H1 (cell line): ENCODE measurements around the gene KCNJ18.
"Not testable (repeated sequence)": the region's sequence is repeated elsewhere in the genome, so short reads cannot be mapped to it uniquely, and the experiment has no call there.

ENCODE experiments used
- EGR1 ChIP-seq: IDR thresholded peaks from 2 replicates; pipeline ENCODE4 v1.6.1; 2011; ENCODE audit warnings: low read depth, low read length, borderline replicate concordance
- EZH2 ChIP-seq: fragments of 200-600 bp; sonication (generic); IDR thresholded peaks from 2 replicates; pipeline ENCODE4 v1.7.1; 2012; ENCODE audit warnings: low read depth, mild to moderate bottlenecking, moderate library complexity, low read length, inconsistent platforms; ENCODE audit not compliant: severe bottlenecking
- JUN ChIP-seq: IDR thresholded peaks from 2 replicates; pipeline ENCODE4 v1.6.1; 2011; ENCODE audit warnings: low read depth, mild to moderate bottlenecking, improper control_type of control experiment, low read length
- MAFK ChIP-seq: IDR thresholded peaks from 2 replicates; pipeline ENCODE4 v1.6.1; 2012; ENCODE audit warnings: low read depth, mild to moderate bottlenecking, improper control_type of control experiment, low read length
- POLR2A ChIP-seq, 2 experiments: IDR thresholded peaks; 1 replicate in 1 of 2; 2 replicates in 1 of 2; pipeline ENCODE4 v1.6.1; 2011; ENCODE audit warnings: low read depth in 2 of 2, low read length in 2 of 2, mild to moderate bottlenecking in 2 of 2; ENCODE audit errors: control extremely low read depth in 1 of 2
- POLR2AphosphoS5 ChIP-seq: IDR thresholded peaks from 2 replicates; pipeline ENCODE4 v1.6.1; 2011; ENCODE audit warnings: low read depth, low read length
- RAD21 ChIP-seq, 2 experiments: IDR thresholded peaks in 1 of 2; conservative IDR thresholded peaks in 1 of 2; 2 replicates each; pipeline ENCODE4 v1.6.1; 2011; ENCODE audit warnings: low read depth in 2 of 2, low read length in 2 of 2, improper control_type of control experiment in 1 of 2, inconsistent platforms in 1 of 2, mild to moderate bottlenecking in 1 of 2, moderate library complexity in 1 of 2
- YY1 ChIP-seq: IDR thresholded peaks from 2 replicates; pipeline ENCODE4 v1.6.1; 2011; ENCODE audit warnings: low read depth, mild to moderate bottlenecking, low read length
- TF ChIP-seq, protein P1 (sequence below), 3 experiments: IDR thresholded peaks; 1 replicate in 2 of 3; 2 replicates in 1 of 3; pipeline versions ENCODE4 v1.5.1 to v1.6.1; 2011; ENCODE audit warnings: low read length in 3 of 3, mild to moderate bottlenecking in 3 of 3, inconsistent platforms in 2 of 3, low read depth in 1 of 3, moderate library complexity in 1 of 3; ENCODE audit not compliant: insufficient read depth in 1 of 3; ENCODE audit errors: control extremely low read depth in 1 of 3
- TF ChIP-seq, protein P2 (sequence below): IDR thresholded peaks from 2 replicates; pipeline ENCODE4 v1.6.1; 2012; ENCODE audit warnings: low read length, inconsistent platforms

DNA sequence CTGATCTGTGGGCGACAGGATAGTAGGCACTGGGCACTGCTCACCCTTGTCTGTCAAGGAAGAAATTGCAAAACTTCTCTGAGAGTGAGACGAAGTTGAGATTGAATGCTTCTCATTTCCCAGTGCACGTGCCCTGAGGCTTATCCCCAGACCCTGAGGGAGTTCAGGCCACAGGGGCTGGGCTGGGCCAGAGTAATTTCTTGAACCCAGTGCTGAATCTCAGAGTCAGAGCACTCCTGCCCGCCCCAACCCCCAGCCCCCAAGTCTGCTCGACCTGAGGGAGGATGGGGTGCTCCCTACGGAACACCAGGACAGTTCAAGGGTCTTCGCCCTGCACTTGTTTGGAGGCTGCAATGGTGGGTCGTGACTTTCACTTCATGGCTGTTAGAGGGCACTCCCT is 17.7 kb downstream of the KCNJ18 start:
- not testable (repeated sequence) for TF ChIP-seq YY1; RAD21 (IDR thresholded peaks at IDR 0.05 in 1 of 2, conservative IDR thresholded peaks at IDR 0.05 in 1 of 2; ENCODE audit: low read depth in 2 of 2, low read length in 2 of 2); POLR2A (IDR thresholded peaks at IDR 0.05; ENCODE audit: control extremely low read depth in 1 of 2, low read depth in 2 of 2, low read length in 2 of 2); POLR2AphosphoS5; JUN; EZH2; MAFK; EGR1
- TF ChIP-seq, protein P1, sequence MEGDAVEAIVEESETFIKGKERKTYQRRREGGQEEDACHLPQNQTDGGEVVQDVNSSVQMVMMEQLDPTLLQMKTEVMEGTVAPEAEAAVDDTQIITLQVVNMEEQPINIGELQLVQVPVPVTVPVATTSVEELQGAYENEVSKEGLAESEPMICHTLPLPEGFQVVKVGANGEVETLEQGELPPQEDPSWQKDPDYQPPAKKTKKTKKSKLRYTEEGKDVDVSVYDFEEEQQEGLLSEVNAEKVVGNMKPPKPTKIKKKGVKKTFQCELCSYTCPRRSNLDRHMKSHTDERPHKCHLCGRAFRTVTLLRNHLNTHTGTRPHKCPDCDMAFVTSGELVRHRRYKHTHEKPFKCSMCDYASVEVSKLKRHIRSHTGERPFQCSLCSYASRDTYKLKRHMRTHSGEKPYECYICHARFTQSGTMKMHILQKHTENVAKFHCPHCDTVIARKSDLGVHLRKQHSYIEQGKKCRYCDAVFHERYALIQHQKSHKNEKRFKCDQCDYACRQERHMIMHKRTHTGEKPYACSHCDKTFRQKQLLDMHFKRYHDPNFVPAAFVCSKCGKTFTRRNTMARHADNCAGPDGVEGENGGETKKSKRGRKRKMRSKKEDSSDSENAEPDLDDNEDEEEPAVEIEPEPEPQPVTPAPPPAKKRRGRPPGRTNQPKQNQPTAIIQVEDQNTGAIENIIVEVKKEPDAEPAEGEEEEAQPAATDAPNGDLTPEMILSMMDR (IDR thresholded peaks at IDR 0.05; ENCODE audit: control extremely low read depth in 1 of 3, insufficient read depth in 1 of 3, low read depth in 1 of 3, low read length in 3 of 3): not testable (repeated sequence)
- TF ChIP-seq, protein P2, sequence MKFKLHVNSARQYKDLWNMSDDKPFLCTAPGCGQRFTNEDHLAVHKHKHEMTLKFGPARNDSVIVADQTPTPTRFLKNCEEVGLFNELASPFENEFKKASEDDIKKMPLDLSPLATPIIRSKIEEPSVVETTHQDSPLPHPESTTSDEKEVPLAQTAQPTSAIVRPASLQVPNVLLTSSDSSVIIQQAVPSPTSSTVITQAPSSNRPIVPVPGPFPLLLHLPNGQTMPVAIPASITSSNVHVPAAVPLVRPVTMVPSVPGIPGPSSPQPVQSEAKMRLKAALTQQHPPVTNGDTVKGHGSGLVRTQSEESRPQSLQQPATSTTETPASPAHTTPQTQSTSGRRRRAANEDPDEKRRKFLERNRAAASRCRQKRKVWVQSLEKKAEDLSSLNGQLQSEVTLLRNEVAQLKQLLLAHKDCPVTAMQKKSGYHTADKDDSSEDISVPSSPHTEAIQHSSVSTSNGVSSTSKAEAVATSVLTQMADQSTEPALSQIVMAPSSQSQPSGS: not testable (repeated sequence)
